Testis (tissue), 2 donors: Measurements from ENCODE around the gene CD300LG.

Experiments
- POLR2A ChIP-seq: fragments of 450-650 bp; IDR thresholded peaks from one replicate; pipeline ENCODE4 v1.6.1; 2017; ENCODE audit warnings: antibody characterized with exemption, mild to moderate bottlenecking, moderate library complexity
- TF ChIP-seq, protein P1 (sequence below), 3 experiments: fragments of 450-650 bp in 2 of 3; fragments of 200-600 bp in 1 of 3; sonication (generic) in 1 of 3; IDR thresholded peaks; one replicate each; pipeline ENCODE4 v1.5.1; 2016 to 2019; ENCODE audit warnings: antibody characterized with exemption in 3 of 3, mild to moderate bottlenecking in 2 of 3, moderate library complexity in 1 of 3

- no peak for TF ChIP-seq POLR2A
- TF ChIP-seq, protein P1, sequence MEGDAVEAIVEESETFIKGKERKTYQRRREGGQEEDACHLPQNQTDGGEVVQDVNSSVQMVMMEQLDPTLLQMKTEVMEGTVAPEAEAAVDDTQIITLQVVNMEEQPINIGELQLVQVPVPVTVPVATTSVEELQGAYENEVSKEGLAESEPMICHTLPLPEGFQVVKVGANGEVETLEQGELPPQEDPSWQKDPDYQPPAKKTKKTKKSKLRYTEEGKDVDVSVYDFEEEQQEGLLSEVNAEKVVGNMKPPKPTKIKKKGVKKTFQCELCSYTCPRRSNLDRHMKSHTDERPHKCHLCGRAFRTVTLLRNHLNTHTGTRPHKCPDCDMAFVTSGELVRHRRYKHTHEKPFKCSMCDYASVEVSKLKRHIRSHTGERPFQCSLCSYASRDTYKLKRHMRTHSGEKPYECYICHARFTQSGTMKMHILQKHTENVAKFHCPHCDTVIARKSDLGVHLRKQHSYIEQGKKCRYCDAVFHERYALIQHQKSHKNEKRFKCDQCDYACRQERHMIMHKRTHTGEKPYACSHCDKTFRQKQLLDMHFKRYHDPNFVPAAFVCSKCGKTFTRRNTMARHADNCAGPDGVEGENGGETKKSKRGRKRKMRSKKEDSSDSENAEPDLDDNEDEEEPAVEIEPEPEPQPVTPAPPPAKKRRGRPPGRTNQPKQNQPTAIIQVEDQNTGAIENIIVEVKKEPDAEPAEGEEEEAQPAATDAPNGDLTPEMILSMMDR (IDR thresholded peaks at IDR 0.05): no peak
These were observed 14.6 kb upstream of the CD300LG start for GRCh38 chr17:43832168-43832975.
